GM19395 (cell line): ENCODE results near the gene FOXO6.

Experiments
- ATAC-seq: cut with Tn5 transposase; IDR thresholded peaks from one replicate; pipeline ENCODE4 v1.9.1; 2021; ENCODE audit warnings: mild to moderate bottlenecking, moderate library complexity; ENCODE audit not compliant: unreplicated experiment

Gene FOXO6

GRCh38 chr1:41360786-41361494 is at the start of gene FOXO6:
Gene FOXO6 (plus strand): TSS chr1:41361434.
- peak; percentile 91 for ATAC-seq

- ATAC-seq = no peak
Observed at GRCh38 chr1:41312991-41313645, 48.1 kb upstream of the FOXO6 start.

- no peak for ATAC-seq
Observed at GRCh38 chr1:41313661-41314131, 47.5 kb upstream of the FOXO6 start.

- ATAC-seq = no peak
Observed at GRCh38 chr1:41314376-41315145, 46.7 kb upstream of the FOXO6 start.

- no peak for ATAC-seq
Observed at GRCh38 chr1:41315146-41315822, 46.0 kb upstream of the FOXO6 start.

- no peak for ATAC-seq
Observed at GRCh38 chr1:41315871-41316270, 45.4 kb upstream of the FOXO6 start.

GRCh38 chr1:41317361-41317760 is 43.9 kb upstream of the FOXO6 start:
- no peak for ATAC-seq

GRCh38 chr1:41318135-41318534 is 43.1 kb upstream of the FOXO6 start:
- ATAC-seq = no peak

GRCh38 chr1:41319106-41319755 is 42.0 kb upstream of the FOXO6 start:
- no peak for ATAC-seq

- ATAC-seq = no peak
Observed at GRCh38 chr1:41319807-41320711, 41.2 kb upstream of the FOXO6 start.

GRCh38 chr1:41320895-41321676 is 40.1 kb upstream of the FOXO6 start:
- no peak for ATAC-seq

GRCh38 chr1:41322101-41322661 is 39.1 kb upstream of the FOXO6 start:
- no peak for ATAC-seq

- ATAC-seq = no peak
Observed at GRCh38 chr1:41322835-41323234, 38.4 kb upstream of the FOXO6 start.

- ATAC-seq = no peak
Observed at GRCh38 chr1:41323243-41323642, 38.0 kb upstream of the FOXO6 start.

- no peak for ATAC-seq
Observed at GRCh38 chr1:41325801-41326200, 35.4 kb upstream of the FOXO6 start.

- no peak for ATAC-seq
Observed at GRCh38 chr1:41327383-41327999, 33.7 kb upstream of the FOXO6 start.

- ATAC-seq = no peak
Observed at GRCh38 chr1:41328001-41328615, 33.1 kb upstream of the FOXO6 start.
